DND-41 (cell line): ENCODE measurements around the gene STPG2.
A peak's percentile ranks its signal among the peaks of the same experiment; 100 is the strongest.

Source experiments
- ATAC-seq: fragments of 200-7000 bp; cut with Tn5 transposase; 3 replicates; pipeline ENCODE4 v1.9.1; 2021; ENCODE audit warnings: low read depth; ENCODE audit not compliant: insufficient read depth
- DNase-seq: peaks from one replicate; pipeline ENCODE4 v3.0.0-alpha.2; 2020
- H2AFZ ChIP-seq: 2 replicates; pipeline ENCODE4 v1.6.0; 2012; ENCODE audit warnings: low read depth, low read length
- H3K27ac ChIP-seq: 2 replicates; pipeline ENCODE4 v1.5.1; 2012; ENCODE audit warnings: low read length, inconsistent platforms
- H3K27me3 ChIP-seq: fragments of 200-600 bp; sonication (generic); 2 replicates; pipeline ENCODE4 v1.6.0; 2012; ENCODE audit warnings: low read length, mild to moderate bottlenecking, inconsistent platforms; ENCODE audit not compliant: insufficient read depth, poor library complexity
- H3K36me3 ChIP-seq: 2 replicates; pipeline ENCODE4 v1.5.1; 2012; ENCODE audit warnings: low read length, inconsistent platforms; ENCODE audit not compliant: insufficient read depth
- H3K4me1 ChIP-seq: 2 replicates; pipeline ENCODE4 v1.5.1; 2012; ENCODE audit warnings: mild to moderate bottlenecking, low read length; ENCODE audit not compliant: insufficient read depth
- H3K4me2 ChIP-seq: 2 replicates; pipeline ENCODE4 v1.6.0; 2012; ENCODE audit warnings: mild to moderate bottlenecking, moderate library complexity, low read length, inconsistent platforms; ENCODE audit not compliant: insufficient read depth
- H3K4me3 ChIP-seq, 2 experiments: fragments of 200-600 bp in 1 of 2; shearing (Covaris generic) in 1 of 2; 2 replicates each; pipeline ENCODE4 v1.5.1; 2012 to 2016; ENCODE audit warnings: inconsistent platforms in 2 of 2, low read length in 2 of 2, mild to moderate bottlenecking in 2 of 2, low read depth in 1 of 2, moderate library complexity in 1 of 2
- H3K79me2 ChIP-seq: 2 replicates; pipeline ENCODE4 v1.6.0; 2012; ENCODE audit warnings: low read length, inconsistent platforms; ENCODE audit not compliant: insufficient read depth
- H3K9ac ChIP-seq: 2 replicates; pipeline ENCODE4 v1.6.0; 2012; ENCODE audit warnings: low read depth, mild to moderate bottlenecking, inconsistent platforms, low read length, moderate library complexity
- H3K9me3 ChIP-seq: 2 replicates; pipeline ENCODE4 v1.5.1; 2012; ENCODE audit warnings: low read length, moderate library complexity, mild to moderate bottlenecking, inconsistent platforms; ENCODE audit not compliant: insufficient read depth, severe bottlenecking
- H4K20me1 ChIP-seq: 2 replicates; pipeline ENCODE4 v1.6.0; 2012; ENCODE audit warnings: low read length; ENCODE audit not compliant: insufficient read depth
- CTCF ChIP-seq: IDR thresholded peaks from 2 replicates; pipeline ENCODE4 v1.5.1; 2012; ENCODE audit warnings: borderline replicate concordance, low read length, moderate library complexity, mild to moderate bottlenecking; ENCODE audit not compliant: poor library complexity, severe bottlenecking; ENCODE audit errors: extremely low read depth
- EZH2 ChIP-seq: IDR thresholded peaks from 3 replicates; pipeline ENCODE4 v1.6.1; 2012; ENCODE audit warnings: borderline replicate concordance, low read depth, mild to moderate bottlenecking, moderate library complexity, low read length, inconsistent platforms; ENCODE audit not compliant: severe bottlenecking

Gene STPG2

GRCh38 chr4:97786306-97786920 lies 356.9 kb downstream of the STPG2 start:
- H3K4me1 ChIP-seq = no peaks in the 10 kb centered on the region
- H3K27ac ChIP-seq = no peak overlapping the region
- H3K36me3 ChIP-seq = no peaks in the 10 kb centered on the region
- no peak overlapping the region for H3K4me3 ChIP-seq
- TF ChIP-seq CTCF (no peak), EZH2 (no peak)
- no peak overlapping the region for H3K4me2 ChIP-seq
- no peak overlapping the region for H2AFZ ChIP-seq
- H3K79me2 ChIP-seq = no peaks in the 10 kb centered on the region
- H4K20me1 ChIP-seq = no peaks in the 10 kb centered on the region
- ATAC-seq = no peak; the same call in 2 of the 3 replicates
- H3K9me3 ChIP-seq = no peaks in the 10 kb centered on the region
- DNase-seq = no peak
- H3K27me3 ChIP-seq = no peaks in the 10 kb centered on the region
- H3K9ac ChIP-seq = no peak overlapping the region

DNA sequence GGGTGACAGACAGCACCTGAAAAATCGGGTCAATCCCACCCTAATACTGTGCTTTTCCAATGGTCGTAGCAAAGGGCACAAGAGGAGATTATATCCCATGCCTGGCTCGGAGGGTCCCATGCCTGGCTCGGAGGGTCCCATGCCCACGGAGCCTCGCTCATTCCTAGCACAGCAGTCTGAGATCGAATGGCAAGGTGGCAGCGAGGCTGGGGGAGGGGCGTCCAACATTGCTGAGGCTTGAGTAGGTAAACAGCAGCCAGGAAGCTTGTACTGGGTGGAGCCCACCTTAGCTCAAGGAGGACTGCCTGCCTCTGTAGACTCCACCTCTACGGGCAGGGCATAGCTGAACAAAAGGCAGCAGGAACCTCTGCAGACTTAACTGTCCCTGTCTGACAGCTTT lies 365.1 kb downstream of the STPG2 start:
- Histone ChIP-seq H3K4me2 (no peak overlapping the region), H3K27me3 (no peaks in the 10 kb centered on the region), H3K4me1 (peaks cover 23% of the 10 kb centered on the region), H3K27ac (no peak overlapping the region), H3K9me3 (no peaks in the 10 kb centered on the region), H3K4me3 (no peak overlapping the region), H4K20me1 (no peaks in the 10 kb centered on the region), H3K36me3 (no peaks in the 10 kb centered on the region), H3K79me2 (no peaks in the 10 kb centered on the region), H2AFZ (no peak overlapping the region), H3K9ac (no peak overlapping the region)
- DNase-seq (no peak), ATAC-seq (no peak)
- TF ChIP-seq EZH2 = no peak
- TF ChIP-seq CTCF = no peak

DNA sequence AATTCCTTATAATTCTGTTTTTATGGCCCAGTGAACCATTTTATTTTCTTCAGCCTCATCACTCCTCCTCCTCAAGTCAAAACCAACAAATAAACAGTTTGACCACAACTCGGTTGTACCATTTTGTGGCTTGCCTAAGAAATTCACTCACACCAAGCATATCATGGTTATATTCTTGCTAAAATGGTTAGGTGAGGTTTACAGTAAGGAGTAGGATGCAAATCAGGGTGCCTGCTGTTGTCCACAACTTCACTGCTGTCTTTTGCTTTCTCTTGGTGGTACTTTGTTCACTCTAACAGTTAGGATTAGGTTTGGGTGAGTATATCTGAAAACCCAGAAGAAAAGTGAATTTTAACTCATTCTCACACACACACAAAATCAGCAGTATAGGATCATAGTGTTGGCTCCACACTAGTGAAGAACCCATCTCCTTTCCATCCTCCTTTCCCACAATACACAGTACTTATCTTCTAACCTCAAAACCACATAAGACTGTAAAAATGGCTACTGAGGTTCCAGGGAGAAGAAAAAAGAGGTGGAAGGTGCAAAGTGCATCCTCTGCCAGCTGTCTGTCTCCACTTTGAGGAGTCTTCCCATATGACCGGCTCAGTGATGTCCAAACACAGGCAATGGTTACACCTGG lies 368.8 kb downstream of the STPG2 start:
- H3K4me2 ChIP-seq = peak overlapping the region; percentile 53; the same call in 1 of the 2 replicates
- no peak for TF ChIP-seq CTCF
- TF ChIP-seq EZH2 = no peak
- peak; percentile 41 for DNase-seq

More for the DNA sequence above, 368.8 kb downstream of the STPG2 start:
- H3K27me3 ChIP-seq = no peaks in the 10 kb centered on the region
- no peaks in the 10 kb centered on the region for H4K20me1 ChIP-seq
- ATAC-seq = peak; percentile 98
- no peak overlapping the region for H2AFZ ChIP-seq
- 0 out of 2 replicates have a peak overlapping the region, but pooled peaks have one; percentile 20 for H3K27ac ChIP-seq
- no peaks in the 10 kb centered on the region for H3K9me3 ChIP-seq
- H3K4me3 ChIP-seq = peak overlapping the region in 1 of 2 experiments; percentile 21; a peak in 1 of 4 replicates
- H3K9ac ChIP-seq = no peak overlapping the region
- H3K79me2 ChIP-seq = no peaks in the 10 kb centered on the region
- no peaks in the 10 kb centered on the region for H3K36me3 ChIP-seq
- peaks cover 23% of the 10 kb centered on the region for H3K4me1 ChIP-seq
